ENCODE results near the gene RSL1D1.
"Not testable (repeated sequence)": the region's sequence is repeated elsewhere in the genome, so short reads cannot be mapped to it uniquely, and the experiment has no call there.

RSL1D1 gene

GRCh38 chr16:11843861-11844260 is 7.5 kb downstream of the RSL1D1 start:
- no peak for DNase-seq (ENCODE audit: low spot score)

GRCh38 chr16:11843206-11843605 is 8.1 kb downstream of the RSL1D1 start:
- no peak for DNase-seq (ENCODE audit: low spot score)

GRCh38 chr16:11841026-11841425 is 10.3 kb downstream of the RSL1D1 start:
- DNase-seq (ENCODE audit: low spot score), result no peak

GRCh38 chr16:11836650-11837244 is 14.6 kb downstream of the RSL1D1 start:
- DNase-seq (ENCODE audit: low spot score), result peak; percentile 21

- DNase-seq (ENCODE audit: low spot score), result no peak
Measured at GRCh38 chr16:11835891-11836649, 15.3 kb downstream of the RSL1D1 start.

GRCh38 chr16:11835309-11835708 is 16.0 kb downstream of the RSL1D1 start:
- DNase-seq (ENCODE audit: low spot score), result no peak

- no peak for DNase-seq (ENCODE audit: low spot score)
Measured at GRCh38 chr16:11833951-11834695, 17.2 kb downstream of the RSL1D1 start.

GRCh38 chr16:11828696-11829095 is 22.6 kb downstream of the RSL1D1 start:
- DNase-seq (ENCODE audit: low spot score), result no peak

- not testable (repeated sequence) for DNase-seq (ENCODE audit: low spot score)
Measured at GRCh38 chr16:11825520-11826165, 25.7 kb downstream of the RSL1D1 start.

- no peak for DNase-seq (ENCODE audit: low spot score)
Measured at GRCh38 chr16:11824362-11824761, 27.0 kb downstream of the RSL1D1 start.

GRCh38 chr16:11823645-11824044 is 27.7 kb downstream of the RSL1D1 start:
- not testable (repeated sequence) for DNase-seq (ENCODE audit: low spot score)

GRCh38 chr16:11819798-11820197 is 31.5 kb downstream of the RSL1D1 start:
- DNase-seq (ENCODE audit: low spot score), result no peak

GRCh38 chr16:11818970-11819369 is 32.4 kb downstream of the RSL1D1 start:
- not testable (repeated sequence) for DNase-seq (ENCODE audit: low spot score)

GRCh38 chr16:11816123-11816522 is 35.2 kb downstream of the RSL1D1 start:
- no peak for DNase-seq (ENCODE audit: low spot score)

- DNase-seq (ENCODE audit: low spot score), result not testable (repeated sequence)
Measured at GRCh38 chr16:11814800-11815199, 36.5 kb downstream of the RSL1D1 start.

- no peak for DNase-seq (ENCODE audit: low spot score)
Measured at GRCh38 chr16:11806721-11807120, 44.6 kb downstream of the RSL1D1 start.

- no peak for DNase-seq (ENCODE audit: low spot score)
Measured at GRCh38 chr16:11805556-11805955, 45.8 kb downstream of the RSL1D1 start.

- no peak for DNase-seq (ENCODE audit: low spot score)
Measured at GRCh38 chr16:11801481-11802021, 49.8 kb downstream of the RSL1D1 start.

GRCh38 chr16:11800382-11800718 is 51.0 kb downstream of the RSL1D1 start:
- no peak for DNase-seq (ENCODE audit: low spot score)

- no peak for DNase-seq (ENCODE audit: low spot score)
Measured at GRCh38 chr16:11799509-11800381, 51.6 kb downstream of the RSL1D1 start.

GRCh38 chr16:11799017-11799381 is 52.3 kb downstream of the RSL1D1 start:
- no peak for DNase-seq (ENCODE audit: low spot score)

- peak; percentile 19 for DNase-seq (ENCODE audit: low spot score)
Measured at GRCh38 chr16:11797957-11798299, 53.4 kb downstream of the RSL1D1 start.

Data from iPS-NIHi11 (cell line).